DND-41 (cell line): ENCODE measurements around the gene HP1BP3.

Experiments
- ATAC-seq: fragments of 200-7000 bp; cut with Tn5 transposase; 3 replicates; pipeline ENCODE4 v1.9.1; 2021; ENCODE audit warnings: low read depth; ENCODE audit not compliant: insufficient read depth
- DNase-seq: peaks from one replicate; pipeline ENCODE4 v3.0.0-alpha.2; 2020
- H2AFZ ChIP-seq: 2 replicates; pipeline ENCODE4 v1.6.0; 2012; ENCODE audit warnings: low read depth, low read length
- H3K27ac ChIP-seq: 2 replicates; pipeline ENCODE4 v1.5.1; 2012; ENCODE audit warnings: low read length, inconsistent platforms
- H3K27me3 ChIP-seq: fragments of 200-600 bp; sonication (generic); 2 replicates; pipeline ENCODE4 v1.6.0; 2012; ENCODE audit warnings: low read length, mild to moderate bottlenecking, inconsistent platforms; ENCODE audit not compliant: insufficient read depth, poor library complexity
- H3K36me3 ChIP-seq: 2 replicates; pipeline ENCODE4 v1.5.1; 2012; ENCODE audit warnings: low read length, inconsistent platforms; ENCODE audit not compliant: insufficient read depth
- H3K4me1 ChIP-seq: 2 replicates; pipeline ENCODE4 v1.5.1; 2012; ENCODE audit warnings: mild to moderate bottlenecking, low read length; ENCODE audit not compliant: insufficient read depth
- H3K4me2 ChIP-seq: 2 replicates; pipeline ENCODE4 v1.6.0; 2012; ENCODE audit warnings: mild to moderate bottlenecking, moderate library complexity, low read length, inconsistent platforms; ENCODE audit not compliant: insufficient read depth
- H3K4me3 ChIP-seq, 2 experiments: fragments of 200-600 bp in 1 of 2; shearing (Covaris generic) in 1 of 2; 2 replicates each; pipeline ENCODE4 v1.5.1; 2012 to 2016; ENCODE audit warnings: inconsistent platforms in 2 of 2, low read length in 2 of 2, mild to moderate bottlenecking in 2 of 2, low read depth in 1 of 2, moderate library complexity in 1 of 2
- H3K79me2 ChIP-seq: 2 replicates; pipeline ENCODE4 v1.6.0; 2012; ENCODE audit warnings: low read length, inconsistent platforms; ENCODE audit not compliant: insufficient read depth
- H3K9ac ChIP-seq: 2 replicates; pipeline ENCODE4 v1.6.0; 2012; ENCODE audit warnings: low read depth, mild to moderate bottlenecking, inconsistent platforms, low read length, moderate library complexity
- H3K9me3 ChIP-seq: 2 replicates; pipeline ENCODE4 v1.5.1; 2012; ENCODE audit warnings: low read length, moderate library complexity, mild to moderate bottlenecking, inconsistent platforms; ENCODE audit not compliant: insufficient read depth, severe bottlenecking
- H4K20me1 ChIP-seq: 2 replicates; pipeline ENCODE4 v1.6.0; 2012; ENCODE audit warnings: low read length; ENCODE audit not compliant: insufficient read depth
- CTCF ChIP-seq: IDR thresholded peaks from 2 replicates; pipeline ENCODE4 v1.5.1; 2012; ENCODE audit warnings: borderline replicate concordance, low read length, moderate library complexity, mild to moderate bottlenecking; ENCODE audit not compliant: poor library complexity, severe bottlenecking; ENCODE audit errors: extremely low read depth
- EZH2 ChIP-seq: IDR thresholded peaks from 3 replicates; pipeline ENCODE4 v1.6.1; 2012; ENCODE audit warnings: borderline replicate concordance, low read depth, mild to moderate bottlenecking, moderate library complexity, low read length, inconsistent platforms; ENCODE audit not compliant: severe bottlenecking

The HP1BP3 gene

GRCh38 chr1:20709868-20710267 lies 77.2 kb downstream of the HP1BP3 start:
- no peak overlapping the region for H3K4me3 ChIP-seq
- DNase-seq (no peak), ATAC-seq (no peak)
- H3K27ac ChIP-seq: no peak overlapping the region
- no peak overlapping the region for H2AFZ ChIP-seq
- no peaks in the 10 kb centered on the region for H3K9me3 ChIP-seq
- no peaks in the 10 kb centered on the region for H3K4me1 ChIP-seq
- H4K20me1 ChIP-seq: 0 out of 2 replicates have a peak, but pooled peaks cover 3% of the 10 kb centered on the region
- no peak overlapping the region for H3K9ac ChIP-seq
- H3K4me2 ChIP-seq: no peak overlapping the region
- H3K36me3 ChIP-seq: no peaks in the 10 kb centered on the region
- no peaks in the 10 kb centered on the region for H3K79me2 ChIP-seq
- TF ChIP-seq EZH2 (no peak), CTCF (no peak)
- no peaks in the 10 kb centered on the region for H3K27me3 ChIP-seq

- TF ChIP-seq EZH2: no peak
- no peak for TF ChIP-seq CTCF
- no peaks in the 10 kb centered on the region for H3K36me3 ChIP-seq
- H2AFZ ChIP-seq: no peak overlapping the region
- no peak overlapping the region for H3K4me3 ChIP-seq
- H3K4me1 ChIP-seq: no peaks in the 10 kb centered on the region
- H3K9me3 ChIP-seq: no peaks in the 10 kb centered on the region
- 0 out of 2 replicates have a peak, but pooled peaks cover 3% of the 10 kb centered on the region for H4K20me1 ChIP-seq
- ATAC-seq (no peak), DNase-seq (no peak)
- H3K4me2 ChIP-seq: no peak overlapping the region
- no peak overlapping the region for H3K27ac ChIP-seq
- no peaks in the 10 kb centered on the region for H3K79me2 ChIP-seq
- no peak overlapping the region for H3K9ac ChIP-seq
- no peaks in the 10 kb centered on the region for H3K27me3 ChIP-seq
Measured at GRCh38 chr1:20708891-20709290, 78.2 kb downstream of the HP1BP3 start.

DNA sequence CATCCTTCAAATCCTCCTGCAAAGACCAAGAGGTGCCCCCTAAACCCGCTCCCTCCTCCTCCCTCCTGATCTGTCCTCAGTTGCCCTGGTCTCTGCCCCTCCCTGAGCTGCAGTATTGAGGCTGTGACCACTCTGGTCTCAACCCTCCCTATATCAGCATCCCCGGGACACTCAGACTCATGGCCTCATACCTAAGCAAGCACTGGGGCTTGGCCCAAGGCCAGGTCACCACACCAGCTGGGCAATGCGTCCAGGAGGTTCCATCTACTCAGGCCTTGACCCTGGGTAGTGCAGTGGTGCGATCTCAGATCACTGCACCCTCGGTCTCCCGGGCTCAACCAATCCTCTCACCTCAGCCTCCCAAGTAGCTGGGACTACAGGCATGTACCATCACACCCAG lies 79.0 kb downstream of the HP1BP3 start:
- no peak for TF ChIP-seq CTCF
- TF ChIP-seq EZH2: no peak
- Histone ChIP-seq H3K9me3 (no peaks in the 10 kb centered on the region), H3K4me3 (no peak overlapping the region), H3K4me2 (no peak overlapping the region), H3K4me1 (no peaks in the 10 kb centered on the region), H3K27me3 (no peaks in the 10 kb centered on the region), H3K27ac (no peak overlapping the region), H3K9ac (no peak overlapping the region), H3K36me3 (no peaks in the 10 kb centered on the region), H3K79me2 (no peaks in the 10 kb centered on the region), H2AFZ (no peak overlapping the region), H4K20me1 (0 out of 2 replicates have a peak, but pooled peaks cover 3% of the 10 kb centered on the region)
- DNase-seq: no peak
- ATAC-seq: no peak

DNA sequence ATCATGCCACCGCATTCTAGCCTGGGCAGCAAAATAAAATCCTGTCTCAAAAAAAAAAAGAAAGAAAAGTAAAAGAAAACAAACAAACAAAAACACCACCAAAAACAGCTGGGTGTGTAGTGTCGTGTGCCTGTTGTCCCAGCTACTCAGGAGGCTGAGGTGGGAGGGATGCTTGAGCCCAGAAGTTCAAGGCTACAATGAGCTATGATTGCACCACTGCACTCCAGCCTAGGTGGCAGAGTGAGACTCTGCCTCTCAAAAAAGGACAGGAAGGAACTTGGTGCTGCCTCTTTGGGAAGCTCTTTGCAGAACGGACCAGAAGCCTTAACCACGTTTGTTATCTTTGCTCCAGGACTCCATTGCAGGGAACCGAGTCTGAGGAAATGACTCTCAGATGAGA lies 80.3 kb downstream of the HP1BP3 start:
- no peaks in the 10 kb centered on the region for H3K36me3 ChIP-seq
- no peaks in the 10 kb centered on the region for H3K79me2 ChIP-seq
- H3K27ac ChIP-seq: no peak overlapping the region
- no peaks in the 10 kb centered on the region for H3K4me1 ChIP-seq
- no peak overlapping the region for H3K4me3 ChIP-seq
- no peak overlapping the region for H2AFZ ChIP-seq
- TF ChIP-seq EZH2 (no peak), CTCF (no peak)
- DNase-seq (no peak), ATAC-seq (no peak)
- no peaks in the 10 kb centered on the region for H3K9me3 ChIP-seq
- 0 out of 2 replicates have a peak, but pooled peaks cover 3% of the 10 kb centered on the region for H4K20me1 ChIP-seq
- H3K27me3 ChIP-seq: no peaks in the 10 kb centered on the region
- no peak overlapping the region for H3K9ac ChIP-seq
- H3K4me2 ChIP-seq: no peak overlapping the region
